Astrocyte (in vitro differentiated cells and primary cell): ENCODE measurements around the gene SGCA. TPM values are rescaled to one million over a fixed set of nuclear protein-coding genes. Genes with fewer than 3 reads are reported as not detected.

Experiments used
- DNase-seq: peaks from one replicate; pipeline ENCODE4 v3.0.0-alpha.2; 2010; ENCODE audit warnings: low read depth
- FAIRE-seq: peaks from 2 replicates; lab custom pipeline; 2011; peaks lifted over from hg19 to GRCh38; lab: Jason Lieb, UNC
- H2AFZ ChIP-seq: 2 replicates; pipeline ENCODE4 v1.6.0; 2012; ENCODE audit warnings: low read depth, low read length, inconsistent platforms
- H3K27ac ChIP-seq: 2 replicates; pipeline ENCODE4 v1.5.1; 2011; ENCODE audit warnings: low read depth, low read length, inconsistent platforms
- H3K27me3 ChIP-seq: 2 replicates; pipeline ENCODE4 v1.6.0; 2011; ENCODE audit warnings: low read length, inconsistent platforms; ENCODE audit not compliant: insufficient read depth
- H3K36me3 ChIP-seq: 2 replicates; pipeline ENCODE4 v1.5.1; 2011; ENCODE audit warnings: low read length, inconsistent platforms; ENCODE audit not compliant: insufficient read depth
- H3K4me1 ChIP-seq: 2 replicates; pipeline ENCODE4 v1.5.1; 2011; ENCODE audit warnings: low read length, inconsistent platforms; ENCODE audit not compliant: insufficient read depth
- H3K4me2 ChIP-seq: 2 replicates; pipeline ENCODE4 v1.6.0; 2012; ENCODE audit warnings: low read length, inconsistent platforms
- H3K4me3 ChIP-seq: 2 replicates; pipeline ENCODE4 v1.5.1; 2011; ENCODE audit warnings: low read depth, mild to moderate bottlenecking, low read length, inconsistent platforms; ENCODE audit not compliant: insufficient read depth
- H3K79me2 ChIP-seq: 2 replicates; pipeline ENCODE4 v1.6.0; 2012; ENCODE audit warnings: mild to moderate bottlenecking, low read length, inconsistent platforms; ENCODE audit not compliant: insufficient read depth
- H3K9ac ChIP-seq: 2 replicates; pipeline ENCODE4 v1.6.0; 2012; ENCODE audit warnings: mild to moderate bottlenecking, low read length, inconsistent platforms
- H3K9me3 ChIP-seq: 2 replicates; pipeline ENCODE4 v1.5.1; 2012; ENCODE audit warnings: low read depth, mild to moderate bottlenecking, low read length, inconsistent platforms; ENCODE audit not compliant: insufficient read depth
- H4K20me1 ChIP-seq: 2 replicates; pipeline ENCODE4 v1.6.0; 2012; ENCODE audit warnings: low read length, inconsistent platforms; ENCODE audit not compliant: insufficient read depth
- H3K27ac Mint-ChIP-seq: one replicate; pipeline ENCODE4 v1.8.0; 2021; ENCODE audit warnings: mild to moderate bottlenecking, mixed read lengths; ENCODE audit not compliant: unreplicated experiment
- H3K27me3 Mint-ChIP-seq: one replicate; pipeline ENCODE4 v1.8.0; 2021; ENCODE audit warnings: low read depth, mixed read lengths; ENCODE audit not compliant: unreplicated experiment
- H3K36me3 Mint-ChIP-seq: one replicate; pipeline ENCODE4 v1.8.0; 2021; ENCODE audit warnings: low read depth, mixed read lengths; ENCODE audit not compliant: unreplicated experiment
- H3K4me1 Mint-ChIP-seq: one replicate; pipeline ENCODE4 v1.8.0; 2021; ENCODE audit warnings: low read depth, mixed read lengths; ENCODE audit not compliant: unreplicated experiment
- H3K4me3 Mint-ChIP-seq: one replicate; pipeline ENCODE4 v1.8.0; 2021; ENCODE audit warnings: mild to moderate bottlenecking, moderate library complexity, mixed read lengths; ENCODE audit not compliant: unreplicated experiment
- H3K9me3 Mint-ChIP-seq: one replicate; pipeline ENCODE4 v1.8.0; 2021; ENCODE audit warnings: mild to moderate bottlenecking, mixed read lengths; ENCODE audit not compliant: unreplicated experiment
- CTCF ChIP-seq: IDR thresholded peaks from 2 replicates; pipeline ENCODE4 v1.5.1; 2011; ENCODE audit warnings: low read depth, mild to moderate bottlenecking, inconsistent platforms, low read length, moderate library complexity; ENCODE audit not compliant: insufficient read depth
- EZH2 ChIP-seq: IDR thresholded peaks from 2 replicates; pipeline ENCODE4 v1.6.1; 2012; ENCODE audit warnings: mild to moderate bottlenecking, low read length, inconsistent platforms; ENCODE audit not compliant: insufficient read depth
- total RNA-seq: library from RNA; stranded (reverse); gene quantifications from 2 replicates; pipeline ENCODE4 v1.2.1, GENCODE V29; 2021

The SGCA gene
- total RNA-seq, 1 donor from 2014 or later: 0.32 TPM

GRCh38 chr17:50221266-50221863 is 55.6 kb downstream of the SGCA start:
- Histone ChIP-seq H3K9ac (peak overlapping the region; percentile 90), H3K9me3 (peaks cover 4% of the 10 kb centered on the region), H3K36me3 (no peaks in the 10 kb centered on the region), H2AFZ (no peak overlapping the region), H3K27me3 (no peaks in the 10 kb centered on the region), H3K27ac (peak overlapping the region; percentile 66), H3K79me2 (peaks cover 7% of the 10 kb centered on the region), H3K4me3 (no peak overlapping the region), H3K4me1 (peaks cover 58% of the 10 kb centered on the region), H3K4me2 (peak overlapping the region; percentile 34), H4K20me1 (no peaks in the 10 kb centered on the region)
- FAIRE-seq (no peak), DNase-seq (peak; percentile 52)
- H3K27me3 Mint-ChIP-seq: no peaks in the 10 kb centered on the region
- TF ChIP-seq EZH2: no peak
- no peaks in the 10 kb centered on the region for H3K36me3 Mint-ChIP-seq
- peaks cover 12% of the 10 kb centered on the region for H3K9me3 Mint-ChIP-seq
- peak overlapping the region; percentile 55 for H3K4me3 Mint-ChIP-seq
- peak overlapping the region; percentile 100 for H3K27ac Mint-ChIP-seq
- H3K4me1 Mint-ChIP-seq: peaks cover 55% of the 10 kb centered on the region

GRCh38 chr17:50221864-50222545 is 56.2 kb downstream of the SGCA start:
- peaks cover 52% of the 10 kb centered on the region for H3K4me1 ChIP-seq
- FAIRE-seq (no peak), DNase-seq (peak; percentile 76)
- H3K4me3 ChIP-seq: no peak overlapping the region
- H3K4me1 Mint-ChIP-seq: peaks cover 51% of the 10 kb centered on the region
- H4K20me1 ChIP-seq: no peaks in the 10 kb centered on the region
- H2AFZ ChIP-seq: no peak overlapping the region
- TF ChIP-seq CTCF (no peak), EZH2 (no peak)
- peaks cover 5% of the 10 kb centered on the region for H3K79me2 ChIP-seq
- peak overlapping the region; percentile 55 for H3K4me3 Mint-ChIP-seq
- peak overlapping the region; percentile 90 for H3K9ac ChIP-seq
- no peaks in the 10 kb centered on the region for H3K36me3 ChIP-seq
- no peaks in the 10 kb centered on the region for H3K27me3 ChIP-seq
- H3K36me3 Mint-ChIP-seq: peaks cover under 1% of the 10 kb centered on the region
- H3K4me2 ChIP-seq: peak overlapping the region; percentile 34
- H3K9me3 ChIP-seq: peaks cover 8% of the 10 kb centered on the region
- H3K27me3 Mint-ChIP-seq: no peaks in the 10 kb centered on the region
- peaks cover 15% of the 10 kb centered on the region for H3K9me3 Mint-ChIP-seq
- peak overlapping the region; percentile 100 for H3K27ac Mint-ChIP-seq
- peak overlapping the region; percentile 66 for H3K27ac ChIP-seq

GRCh38 chr17:50222922-50223321 is 57.1 kb downstream of the SGCA start:
- Histone ChIP-seq H3K27ac (no peak overlapping the region), H4K20me1 (no peaks in the 10 kb centered on the region), H2AFZ (no peak overlapping the region), H3K79me2 (peaks cover 5% of the 10 kb centered on the region), H3K27me3 (no peaks in the 10 kb centered on the region), H3K36me3 (no peaks in the 10 kb centered on the region), H3K4me3 (no peak overlapping the region), H3K9me3 (peaks cover 8% of the 10 kb centered on the region), H3K4me2 (no peak overlapping the region), H3K9ac (no peak overlapping the region), H3K4me1 (peaks cover 42% of the 10 kb centered on the region)
- H3K36me3 Mint-ChIP-seq: peaks cover 4% of the 10 kb centered on the region
- no peak overlapping the region for H3K4me3 Mint-ChIP-seq
- no peak for DNase-seq
- peak overlapping the region; percentile 26 for H3K27ac Mint-ChIP-seq
- peaks cover 19% of the 10 kb centered on the region for H3K9me3 Mint-ChIP-seq
- no peak for FAIRE-seq
- TF ChIP-seq EZH2 (no peak), CTCF (no peak)
- no peaks in the 10 kb centered on the region for H3K27me3 Mint-ChIP-seq
- H3K4me1 Mint-ChIP-seq: peaks cover 42% of the 10 kb centered on the region

Other genes with a start within 250 kb of the SGCA start
- not detected in 2 replicates for gene DLX4, start 196.8 kb upstream of the SGCA start, total RNA-seq
- gene DLX3, start 170.8 kb upstream of the SGCA start, total RNA-seq: 1.00 and 1.2 TPM in 2 replicates
- gene ITGA3, start 109.9 kb upstream of the SGCA start, total RNA-seq: 319 and 373 TPM in 2 replicates
- gene PDK2, start 70.7 kb upstream of the SGCA start, total RNA-seq: 25.8 and 26.8 TPM in 2 replicates
- gene SAMD14, start 35.8 kb upstream of the SGCA start, total RNA-seq: 9.7 and 10.8 TPM in 2 replicates
- gene PPP1R9B, start 15.3 kb upstream of the SGCA start, total RNA-seq: 73.6 and 75.9 TPM in 2 replicates
- 12,796 and 18,656 TPM in 2 replicates for gene COL1A1, start 35.6 kb downstream of the SGCA start, total RNA-seq
- 18.3 and 28.2 TPM in 2 replicates for gene TMEM92, start 108.5 kb downstream of the SGCA start, total RNA-seq
- gene XYLT2, start 180.1 kb downstream of the SGCA start, total RNA-seq: 41.0 and 47.3 TPM in 2 replicates
- gene MRPL27, start 207.2 kb downstream of the SGCA start, total RNA-seq: 57.3 and 60.3 TPM in 2 replicates
- gene EME1, start 207.2 kb downstream of the SGCA start, total RNA-seq: 3.0 and 3.1 TPM in 2 replicates
- gene LRRC59, start 231.5 kb downstream of the SGCA start, total RNA-seq: 180 and 185 TPM in 2 replicates